Muscle of arm (tissue), 12 donors: ENCODE results near the gene NRP2. TPM values are rescaled to one million over a fixed set of nuclear protein-coding genes. Genes with fewer than 3 reads are reported as not detected.

Experiments used
- DNase-seq: peaks from one replicate; pipeline ENCODE4 v3.0.0-alpha.2; 2013
- polyA plus RNA-seq, 12 donors: library from polyadenylated mRNA; unstranded; fragments of 120-200 nt; gene quantifications; one replicate each; pipeline ENCODE4 v1.2.1, GENCODE V29; 2013; ENCODE audit not compliant: insufficient read length in 12 of 12

NRP2 gene
- polyA plus RNA-seq, 12 donors, result 9.5 to 68.2 (median 16.0) TPM; not detected in 1

GRCh38 chr2:205752296-205752820 lies 70.1 kb downstream of the NRP2 start:
- DNase-seq, result no peak

- DNase-seq, result no peak
These were observed 70.6 kb downstream of the NRP2 start for GRCh38 chr2:205752924-205753323.

GRCh38 chr2:205754285-205754923 lies 72.1 kb downstream of the NRP2 start:
- no peak for DNase-seq

GRCh38 chr2:205754924-205755321 lies 72.6 kb downstream of the NRP2 start:
- no peak for DNase-seq

- no peak for DNase-seq
These were observed 73.6 kb downstream of the NRP2 start for GRCh38 chr2:205755923-205756322.

DNA sequence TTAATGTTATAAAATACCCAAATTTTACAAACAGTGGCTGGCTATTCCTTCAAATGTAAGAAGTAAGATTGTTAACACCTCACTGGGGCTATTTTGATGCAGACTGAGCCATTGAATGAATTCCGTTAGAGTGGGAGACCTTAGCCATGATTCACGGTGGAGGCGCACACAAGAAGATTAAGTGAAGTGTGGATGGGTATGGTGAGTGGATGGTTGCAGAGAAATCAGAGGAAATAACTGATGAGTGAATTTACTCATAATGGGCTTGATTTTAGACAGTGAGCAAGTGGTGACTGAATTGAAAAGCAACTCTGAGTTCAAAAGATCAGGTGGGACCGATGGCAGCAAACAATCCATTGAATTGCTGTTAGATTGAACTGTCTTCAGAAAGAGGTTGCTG lies 75.0 kb downstream of the NRP2 start:
- no peak for DNase-seq

DNA sequence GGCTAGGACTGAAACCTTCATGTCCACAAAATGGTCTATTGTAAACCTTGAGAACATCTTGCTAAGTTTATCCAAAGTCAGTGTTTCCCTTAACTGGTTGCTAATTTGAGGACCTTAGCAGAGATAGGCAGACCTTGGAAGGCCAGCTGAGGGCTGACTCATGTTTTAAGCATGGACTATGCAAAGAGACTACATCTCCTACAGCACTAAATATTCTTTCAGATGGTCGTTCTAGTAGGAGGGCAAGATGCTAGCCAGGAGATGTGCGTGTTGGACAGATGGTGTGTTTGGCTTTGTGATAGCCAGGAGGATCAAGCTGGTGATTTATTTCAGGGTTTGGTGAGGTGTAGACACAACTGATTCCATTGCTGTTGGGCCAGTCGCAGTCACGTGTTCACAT lies 75.8 kb downstream of the NRP2 start:
- no peak for DNase-seq

DNA sequence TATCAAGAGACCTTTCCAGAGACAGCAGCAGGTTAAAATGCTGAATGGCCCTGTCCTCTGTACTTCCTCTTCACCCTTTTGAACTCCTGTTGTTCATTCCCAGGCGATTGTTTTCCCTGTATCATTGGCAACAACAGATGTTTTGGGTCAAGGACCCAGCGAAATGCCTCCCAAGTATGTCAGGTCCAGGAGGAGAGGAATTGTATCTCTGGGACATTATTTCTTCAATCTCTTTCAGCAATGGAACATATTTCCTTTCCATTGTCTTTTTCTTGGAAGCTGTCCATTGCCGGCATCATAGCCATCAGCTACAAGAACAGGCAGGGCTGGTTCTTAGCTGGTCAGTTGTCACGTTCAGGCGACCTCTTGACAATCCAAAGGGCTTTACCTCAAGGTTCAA lies 76.2 kb downstream of the NRP2 start:
- DNase-seq, result no peak

- DNase-seq, result no peak
These were observed 77.0 kb downstream of the NRP2 start for GRCh38 chr2:205759257-205759656.

DNA sequence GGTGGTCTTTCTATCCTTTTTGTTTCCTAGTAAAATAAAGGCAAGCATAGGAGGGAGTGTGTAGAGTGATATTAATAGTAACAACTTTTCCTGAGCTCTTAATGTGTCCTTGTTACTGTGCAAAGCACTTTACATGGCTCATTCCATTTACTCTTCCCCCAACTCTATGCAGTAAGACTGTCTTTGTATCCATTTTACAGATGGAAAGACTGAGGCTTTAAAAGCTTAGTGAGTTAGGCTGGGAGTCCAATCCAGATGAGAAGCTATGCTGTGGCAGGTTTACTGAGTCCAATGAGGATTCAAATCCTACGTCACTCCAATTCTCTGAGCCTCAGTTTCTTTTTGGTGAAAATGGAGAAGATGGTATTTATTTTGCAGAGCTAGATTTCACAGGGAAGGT lies 77.4 kb downstream of the NRP2 start:
- DNase-seq, result no peak

GRCh38 chr2:205760157-205760556 lies 77.9 kb downstream of the NRP2 start:
- no peak for DNase-seq

DNA sequence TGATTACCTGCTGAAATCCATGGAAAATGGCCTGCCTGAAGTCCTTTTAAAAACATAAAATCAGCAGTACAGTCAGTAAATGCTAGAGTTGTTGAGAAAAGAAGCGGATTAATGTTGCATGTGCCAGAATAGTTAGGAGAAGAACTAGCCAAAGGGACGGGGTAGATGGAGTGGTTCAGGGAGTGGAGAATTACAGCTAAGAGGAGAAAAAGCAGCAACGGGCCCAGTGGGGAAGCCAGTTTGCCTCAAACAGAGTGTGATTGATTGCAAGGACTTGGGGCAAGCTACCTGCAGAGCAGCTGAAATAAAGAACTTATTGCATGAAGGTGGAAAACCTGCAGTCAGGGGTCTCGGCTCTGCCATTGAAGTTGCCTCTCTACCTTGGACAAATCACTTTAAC lies 79.1 kb downstream of the NRP2 start:
- DNase-seq, result no peak

DNA sequence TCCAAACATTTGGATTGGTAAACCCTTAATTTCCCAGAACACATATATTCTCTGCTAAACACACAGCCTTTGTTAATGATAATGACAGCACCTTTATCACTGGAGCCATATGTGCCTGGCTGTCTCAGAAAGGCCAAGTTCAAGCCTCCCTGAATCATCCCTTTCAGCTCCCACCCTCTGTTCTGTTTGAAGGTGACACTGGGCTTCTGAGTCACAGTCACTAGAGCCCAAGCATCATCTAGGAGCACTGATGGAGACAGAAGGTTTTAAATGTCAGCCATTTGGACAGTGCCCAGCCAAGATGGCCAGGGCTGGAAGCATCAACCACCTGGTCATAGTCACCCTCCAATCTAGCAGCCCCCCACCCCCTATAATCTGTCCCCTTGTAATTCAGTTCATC lies 80.6 kb downstream of the NRP2 start:
- DNase-seq, result no peak

DNA sequence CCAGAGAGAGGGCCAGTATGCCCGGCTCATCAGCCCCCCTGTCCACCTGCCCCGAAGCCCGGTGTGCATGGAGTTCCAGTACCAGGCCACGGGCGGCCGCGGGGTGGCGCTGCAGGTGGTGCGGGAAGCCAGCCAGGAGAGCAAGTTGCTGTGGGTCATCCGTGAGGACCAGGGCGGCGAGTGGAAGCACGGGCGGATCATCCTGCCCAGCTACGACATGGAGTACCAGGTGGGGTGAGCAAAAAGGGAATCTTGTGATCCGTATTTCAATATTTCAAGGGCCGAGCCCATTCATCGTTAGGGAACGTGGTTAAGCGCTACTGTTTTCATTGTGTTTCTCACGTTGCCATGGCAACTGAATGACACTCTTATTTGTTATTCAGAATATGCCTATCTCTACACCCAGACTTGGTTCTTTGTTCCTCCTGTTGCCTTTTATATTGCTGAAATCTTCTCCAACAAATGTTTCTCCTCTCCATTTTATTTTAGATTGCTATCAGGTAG lies 81.5 kb downstream of the NRP2 start:
- peak; percentile 51 for DNase-seq

GRCh38 chr2:205764270-205764746 lies 82.0 kb downstream of the NRP2 start:
- no peak for DNase-seq

DNA sequence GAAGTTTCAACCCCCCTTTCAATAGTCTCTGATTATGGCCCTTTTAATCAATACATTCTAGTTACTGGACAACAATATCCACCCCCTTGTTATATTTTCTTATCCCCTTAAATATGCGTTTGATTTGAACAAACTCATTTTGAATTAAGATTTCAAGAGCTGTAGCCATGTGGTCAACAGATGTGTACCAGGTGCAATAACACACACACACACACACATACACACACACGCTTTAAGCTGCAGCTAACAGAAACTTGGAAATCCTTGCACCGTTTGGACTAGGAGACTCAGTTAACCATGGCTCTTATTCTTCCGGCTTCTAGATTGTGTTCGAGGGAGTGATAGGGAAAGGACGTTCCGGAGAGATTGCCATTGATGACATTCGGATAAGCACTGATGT lies 82.8 kb downstream of the NRP2 start:
- no peak for DNase-seq

GRCh38 chr2:205766779-205767359 lies 84.6 kb downstream of the NRP2 start:
- peak; percentile 63 for DNase-seq

DNA sequence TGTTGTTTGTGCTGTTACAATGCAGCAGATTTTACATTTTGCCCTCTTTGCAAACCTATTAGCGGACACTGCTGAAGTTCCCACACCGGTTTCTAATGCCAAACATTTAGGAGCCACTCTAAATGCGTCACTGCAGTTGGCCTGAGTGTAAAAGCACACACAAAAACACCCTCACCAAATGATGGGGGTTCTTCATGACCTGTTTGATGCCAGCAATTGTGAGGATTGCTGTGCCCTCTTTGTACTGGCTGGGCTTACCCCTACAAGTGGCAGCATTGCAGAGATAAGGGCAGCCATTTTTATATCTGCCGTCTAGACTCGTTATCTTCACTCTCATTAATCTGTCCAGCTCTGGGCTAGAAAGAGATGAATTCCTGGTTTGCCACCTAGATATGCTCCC lies 85.3 kb downstream of the NRP2 start:
- no peak for DNase-seq

DNA sequence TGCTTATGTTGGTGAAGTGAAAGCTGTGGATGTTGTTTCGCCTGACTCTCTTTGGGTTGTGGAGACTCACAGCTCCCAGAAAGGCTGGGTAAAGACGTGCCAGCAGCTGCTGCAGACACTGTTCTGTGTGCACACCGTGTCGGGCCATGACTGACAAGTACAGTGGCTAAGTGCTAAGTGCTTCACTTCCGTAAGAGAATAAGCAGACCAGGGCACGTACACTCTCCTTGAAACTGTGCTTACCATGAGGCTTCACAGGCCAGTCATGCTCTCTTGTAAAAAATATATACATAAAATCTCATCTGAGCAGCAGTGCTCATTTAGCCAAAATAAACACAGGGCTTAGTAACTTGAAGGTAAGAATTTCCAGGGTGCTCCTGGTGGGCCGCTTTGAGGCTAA lies 86.0 kb downstream of the NRP2 start:
- no peak for DNase-seq

GRCh38 chr2:205768815-205769494 lies 86.7 kb downstream of the NRP2 start:
- DNase-seq, result no peak

DNA sequence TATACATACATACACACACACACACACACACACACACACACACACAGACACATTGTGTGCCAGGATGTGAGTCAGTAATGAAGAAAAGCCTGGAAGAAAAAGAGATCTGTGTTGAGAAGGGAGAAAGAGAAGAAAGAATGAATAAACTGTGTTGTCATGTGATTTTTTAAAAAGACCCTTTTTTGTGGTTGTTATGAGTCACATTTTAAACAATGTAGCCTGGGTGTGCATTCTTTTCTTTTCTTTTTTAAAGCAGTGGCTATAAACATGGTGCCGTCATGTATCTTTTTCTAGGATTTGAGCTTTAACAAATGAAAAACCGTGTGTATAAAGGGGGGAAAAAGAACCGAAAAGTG lies 87.2 kb downstream of the NRP2 start:
- DNase-seq, result no peak

DNA sequence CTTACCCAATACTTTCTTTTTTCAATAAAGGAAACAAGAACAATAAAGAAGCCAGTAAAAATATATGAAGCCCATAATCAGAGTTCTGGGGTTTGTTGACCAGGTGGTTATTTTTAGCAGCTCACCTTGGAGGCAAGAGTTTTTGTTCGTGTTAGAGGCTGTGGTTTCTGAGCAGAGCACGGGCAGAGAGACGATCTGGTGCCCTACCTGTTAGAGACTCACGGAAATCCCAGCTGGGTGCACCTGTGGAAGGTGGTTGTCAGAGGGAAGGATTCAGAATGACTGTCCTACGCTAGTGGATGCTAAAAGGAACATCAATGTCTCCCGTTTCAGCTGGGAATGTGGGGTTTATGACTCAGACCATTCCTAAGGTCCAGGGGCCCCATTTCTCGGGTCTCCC lies 87.6 kb downstream of the NRP2 start:
- no peak for DNase-seq

DNA sequence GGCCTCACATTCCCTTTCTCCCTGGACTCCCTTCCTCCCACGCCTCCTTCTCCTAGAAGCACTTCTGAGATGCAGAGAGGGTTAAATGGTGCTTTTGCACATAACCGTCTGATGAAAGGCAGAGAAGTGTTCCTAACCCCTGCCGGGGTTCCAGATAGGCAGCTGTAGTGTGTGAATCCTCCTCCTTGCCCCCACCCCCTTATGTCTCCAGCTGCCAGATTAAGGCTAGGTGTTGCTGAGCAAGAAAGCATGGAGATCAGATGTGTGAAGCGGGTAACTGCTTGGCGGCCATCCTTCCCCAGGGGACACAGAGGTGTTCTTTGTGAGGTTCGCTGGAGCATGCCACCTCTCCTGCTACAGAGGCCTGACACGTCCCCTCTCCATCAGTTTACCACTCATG lies 88.3 kb downstream of the NRP2 start:
- DNase-seq, result no peak
